A673 (cell line): Measurements from ENCODE around the gene MLF2. TPM values are rescaled to one million over a fixed set of nuclear protein-coding genes. Genes with fewer than 3 reads are reported as not detected.

Source experiments
- BruUV-seq: library from RNA; stranded (reverse); fragments of 400-500 nt; replicated peaks from 2 replicates; lab custom pipeline; 2021; lab: Mats Ljungman, UMichigan
- CTCF ChIA-PET: fragments of 300-600 bp; sonication (Branson Sonifier 250); formaldehyde crosslinking; loops from one replicate; lab custom pipeline; 2022; ENCODE audit warnings: antibody characterized with exemption; lab: Charles Lee
- POLR2A ChIA-PET: fragments of 300-600 bp; sonication (Branson Sonifier 250); formaldehyde crosslinking; loops from one replicate; lab custom pipeline; 2022; ENCODE audit warnings: antibody characterized with exemption; ENCODE audit not compliant: low non-redundant PET; lab: Charles Lee
- DNase-seq: peaks from one replicate; pipeline ENCODE4 v3.0.0-alpha.2; 2015; ENCODE audit warnings: low spot score
- H3K27ac ChIP-seq: fragments of 200-600 bp; sonication (generic); 2 replicates; pipeline ENCODE4 v1.5.1; 2016; ENCODE audit warnings: mixed run types, low read depth, mild to moderate bottlenecking, mixed read lengths, antibody characterized with exemption, low read length; ENCODE audit not compliant: poor library complexity, severe bottlenecking
- H3K27me3 ChIP-seq: fragments of 200-600 bp; sonication (generic); replicated peaks from 2 replicates; pipeline ENCODE4 v1.6.1; 2017; ENCODE audit warnings: mixed run types, low read depth, mild to moderate bottlenecking, mixed read lengths, antibody characterized with exemption, low read length; ENCODE audit not compliant: insufficient read depth, poor library complexity
- H3K36me3 ChIP-seq: fragments of 200-600 bp; sonication (generic); 2 replicates; pipeline ENCODE4 v1.6.1; 2016; ENCODE audit warnings: mixed run types, mild to moderate bottlenecking, mixed read lengths, antibody characterized with exemption, low read length; ENCODE audit not compliant: insufficient read depth, poor library complexity, severe bottlenecking
- H3K4me1 ChIP-seq: fragments of 200-600 bp; sonication (generic); 2 replicates; pipeline ENCODE4 v1.6.1; 2017; ENCODE audit warnings: mixed run types, mild to moderate bottlenecking, mixed read lengths, antibody characterized with exemption, low read length; ENCODE audit not compliant: insufficient read depth, poor library complexity, severe bottlenecking
- H3K4me3 ChIP-seq: fragments of 200-600 bp; sonication (generic); 2 replicates; pipeline ENCODE4 v1.5.1; 2016; ENCODE audit warnings: low read depth, mixed run types, mild to moderate bottlenecking, mixed read lengths, low read length; ENCODE audit not compliant: poor library complexity, severe bottlenecking
- H3K9me3 ChIP-seq: fragments of 200-600 bp; sonication (generic); 2 replicates; pipeline ENCODE4 v1.6.1; 2016; ENCODE audit warnings: mixed run types, low read depth, mild to moderate bottlenecking, mixed read lengths, antibody characterized with exemption, low read length; ENCODE audit not compliant: poor library complexity, severe bottlenecking
- CTCF ChIP-seq: fragments of 300-800, 200-600 bp; sonication (generic); conservative IDR thresholded peaks from 2 replicates; pipeline ENCODE4 v1.5.1; 2017; ENCODE audit warnings: low read depth, mild to moderate bottlenecking, antibody characterized with exemption, low read length, moderate library complexity, mixed read lengths
- EZH2 ChIP-seq: fragments of 200-600 bp; sonication (generic); IDR thresholded peaks from 2 replicates; pipeline ENCODE4 v1.6.1; 2017; ENCODE audit warnings: borderline replicate concordance, low read depth, mild to moderate bottlenecking, mixed read lengths, antibody characterized with exemption, low read length; ENCODE audit not compliant: poor library complexity, severe bottlenecking
- intact Hi-C: fragments of 100-400 bp; cut with micrococcal nuclease; formaldehyde crosslinking; loops from one replicate; pipeline ENCODE4 v1.10.0; 2022; ENCODE audit not compliant: unreplicated experiment
- total RNA-seq: library from RNA; stranded (reverse); gene quantifications from 2 replicates; pipeline ENCODE4 v1.2.3, GENCODE V29; 2021

Gene MLF2
- total RNA-seq, 1 experiment from 2014 or later = 242 TPM

- intact Hi-C loops = no loop called here
- Histone ChIP-seq H3K27ac (no peak overlapping the region), H3K4me1 (no peaks in the 10 kb centered on the region), H3K9me3 (no peaks in the 10 kb centered on the region), H3K4me3 (no peak overlapping the region), H3K36me3 (no peaks in the 10 kb centered on the region), H3K27me3 (no peaks in the 10 kb centered on the region)
- BruUV-seq = no TSS peak
- TF ChIP-seq EZH2 (no peak), CTCF (no peak)
- POLR2A ChIA-PET = interaction anchor here (0.6 kb wide), 1 partner anchor 77 kb away, joined by 15 read pairs; no protein-coding TSS in a partner anchor
- CTCF ChIA-PET = no interaction called here
- DNase-seq = no peak
Observed at GRCh38 chr12:6786416-6787094, 33.6 kb upstream of the MLF2 start.

DNA sequence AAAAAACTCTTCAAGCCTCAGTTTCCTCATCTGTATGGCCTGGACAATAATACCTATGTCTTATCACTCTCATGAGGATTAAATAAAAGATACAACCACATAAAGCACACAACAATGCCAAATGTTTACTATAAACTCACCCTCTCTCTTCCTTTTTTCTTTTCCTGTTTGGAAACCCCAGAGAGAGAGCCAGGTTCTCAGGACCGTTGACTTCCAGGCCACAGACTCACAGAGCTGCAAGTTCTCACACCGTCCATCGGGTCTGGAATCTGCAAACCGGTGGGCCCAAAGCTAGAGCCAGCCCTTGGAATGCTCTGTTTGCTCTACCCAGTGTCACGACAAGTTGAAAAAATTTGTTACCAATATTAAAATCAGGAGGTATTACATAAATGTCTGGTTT lies 31.8 kb upstream of the MLF2 start:
- Histone ChIP-seq H3K36me3 (no peaks in the 10 kb centered on the region), H3K4me1 (no peaks in the 10 kb centered on the region), H3K4me3 (no peak overlapping the region), H3K9me3 (no peaks in the 10 kb centered on the region), H3K27ac (no peak overlapping the region), H3K27me3 (no peaks in the 10 kb centered on the region)
- BruUV-seq = no TSS peak
- ChIA-PET POLR2A (no interaction called here), CTCF (no interaction called here)
- intact Hi-C loops = no loop called here
- TF ChIP-seq EZH2 (no peak), CTCF (no peak)
- no peak for DNase-seq

DNA sequence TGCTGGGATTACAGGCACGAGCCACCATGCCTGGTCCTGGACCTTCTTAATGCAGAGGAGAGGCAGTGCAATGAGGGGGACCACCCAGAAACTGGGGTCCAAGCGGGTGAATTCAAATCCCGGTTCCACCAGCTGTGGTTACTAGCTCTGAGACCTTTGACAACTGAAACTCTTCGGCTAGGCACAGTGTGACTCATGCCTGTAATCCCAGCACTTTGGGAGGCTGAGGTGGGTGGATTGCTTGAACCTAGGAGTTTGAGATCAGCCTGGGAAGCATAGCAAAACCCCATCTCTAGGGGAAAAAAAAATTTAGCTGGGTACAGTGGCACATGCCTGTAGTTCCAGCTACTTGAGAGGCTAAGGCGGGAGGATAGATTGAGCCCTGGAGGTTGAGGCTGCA lies 31.4 kb upstream of the MLF2 start:
- DNase-seq = no peak
- intact Hi-C loops = no loop called here
- no TSS peak for BruUV-seq
- H3K36me3 ChIP-seq = no peaks in the 10 kb centered on the region
- no peaks in the 10 kb centered on the region for H3K27me3 ChIP-seq
- no peak overlapping the region for H3K4me3 ChIP-seq
- ChIA-PET POLR2A (no interaction called here), CTCF (no interaction called here)
- TF ChIP-seq EZH2 (no peak), CTCF (no peak)
- H3K27ac ChIP-seq = no peak overlapping the region
- no peaks in the 10 kb centered on the region for H3K4me1 ChIP-seq
- H3K9me3 ChIP-seq = no peaks in the 10 kb centered on the region
